ENCODE measurements around the gene OS9.

DNA sequence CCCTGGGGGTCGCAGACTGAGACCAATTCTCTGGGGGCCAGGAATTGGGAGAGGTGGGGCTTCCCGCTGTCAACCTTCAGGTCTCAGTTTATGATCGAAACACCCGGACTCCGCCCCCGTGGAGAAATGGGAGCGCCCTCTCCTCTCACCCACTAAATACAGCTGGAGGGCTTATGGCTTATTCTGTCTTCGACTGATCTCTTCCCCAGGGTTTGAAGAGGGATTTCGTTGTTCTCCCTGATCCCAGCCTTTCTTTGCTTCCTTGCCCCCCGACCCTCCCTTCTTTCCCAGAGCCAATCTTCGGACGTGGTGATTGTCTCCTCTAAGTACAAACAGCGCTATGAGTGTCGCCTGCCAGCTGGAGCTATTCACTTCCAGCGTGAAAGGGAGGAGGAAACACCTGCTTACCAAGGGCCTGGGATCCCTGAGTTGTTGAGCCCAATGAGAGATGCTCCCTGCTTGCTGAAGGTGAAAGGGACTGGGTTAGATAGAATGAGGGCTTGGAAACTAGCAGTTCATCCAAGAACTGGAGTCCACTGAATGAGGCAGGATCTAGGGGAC, 607 bp downstream of the OS9 start:
- TF ChIP-seq, protein P1, sequence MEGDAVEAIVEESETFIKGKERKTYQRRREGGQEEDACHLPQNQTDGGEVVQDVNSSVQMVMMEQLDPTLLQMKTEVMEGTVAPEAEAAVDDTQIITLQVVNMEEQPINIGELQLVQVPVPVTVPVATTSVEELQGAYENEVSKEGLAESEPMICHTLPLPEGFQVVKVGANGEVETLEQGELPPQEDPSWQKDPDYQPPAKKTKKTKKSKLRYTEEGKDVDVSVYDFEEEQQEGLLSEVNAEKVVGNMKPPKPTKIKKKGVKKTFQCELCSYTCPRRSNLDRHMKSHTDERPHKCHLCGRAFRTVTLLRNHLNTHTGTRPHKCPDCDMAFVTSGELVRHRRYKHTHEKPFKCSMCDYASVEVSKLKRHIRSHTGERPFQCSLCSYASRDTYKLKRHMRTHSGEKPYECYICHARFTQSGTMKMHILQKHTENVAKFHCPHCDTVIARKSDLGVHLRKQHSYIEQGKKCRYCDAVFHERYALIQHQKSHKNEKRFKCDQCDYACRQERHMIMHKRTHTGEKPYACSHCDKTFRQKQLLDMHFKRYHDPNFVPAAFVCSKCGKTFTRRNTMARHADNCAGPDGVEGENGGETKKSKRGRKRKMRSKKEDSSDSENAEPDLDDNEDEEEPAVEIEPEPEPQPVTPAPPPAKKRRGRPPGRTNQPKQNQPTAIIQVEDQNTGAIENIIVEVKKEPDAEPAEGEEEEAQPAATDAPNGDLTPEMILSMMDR (IDR thresholded peaks at IDR 0.05; ENCODE audit: borderline replicate concordance, extremely low read depth, low read length, poor library complexity, severe bottlenecking): no peak
- no peak for TF ChIP-seq EZH2 (IDR thresholded peaks at IDR 0.05; ENCODE audit: borderline replicate concordance, low read depth, low read length, severe bottlenecking)

All from DND-41 (cell line).